ENCODE measurements around the gene METTL9.

METTL9 gene

GRCh38 chr16:21653571-21653970, 54.2 kb downstream of the METTL9 start:
- H3K4me3 ChIP-seq (ENCODE audit: low read length, poor library complexity, severe bottlenecking): no peak overlapping the region
- no peaks in the 10 kb centered on the region for H4K20me1 ChIP-seq (ENCODE audit: insufficient read depth, low read length, poor library complexity, severe bottlenecking)
- no peaks in the 10 kb centered on the region for H3F3A ChIP-seq (ENCODE audit: low read depth)
- no peaks in the 10 kb centered on the region for H3K9me2 ChIP-seq (replicated peaks; ENCODE audit: low read depth, low read length)
- H3K4me2 ChIP-seq (ENCODE audit: low read depth, low read length, poor library complexity, severe bottlenecking): no peak overlapping the region
- peaks cover 17% of the 10 kb centered on the region for H3K4me1 ChIP-seq (ENCODE audit: insufficient read depth, low read length, poor library complexity, severe bottlenecking)
- peaks cover 35% of the 10 kb centered on the region for H3K36me3 ChIP-seq (ENCODE audit: insufficient read depth, low read length)
- H3K9ac ChIP-seq (ENCODE audit: low read depth, low read length, poor library complexity, severe bottlenecking): no peak overlapping the region
- H2AFZ ChIP-seq (ENCODE audit: low read length): no peak overlapping the region
- no peaks in the 10 kb centered on the region for H3K9me3 ChIP-seq (ENCODE audit: insufficient read depth, low read depth, low read length)
- H3K79me2 ChIP-seq (ENCODE audit: insufficient read depth, low read length): peaks cover 40% of the 10 kb centered on the region
- TF ChIP-seq CTCF (conservative IDR thresholded peaks at IDR 0.05; ENCODE audit: low read length) (no peak), EZH2phosphoT487 (IDR thresholded peaks at IDR 0.05; ENCODE audit: borderline replicate concordance) (no peak)
- H3K27me3 ChIP-seq (ENCODE audit: insufficient read depth, low read length, poor library complexity, severe bottlenecking): no peaks in the 10 kb centered on the region

GRCh38 chr16:21654466-21654865, 55.1 kb downstream of the METTL9 start:
- no peaks in the 10 kb centered on the region for H3K9me3 ChIP-seq (ENCODE audit: insufficient read depth, low read depth, low read length)
- no peak overlapping the region for H3K4me2 ChIP-seq (ENCODE audit: low read depth, low read length, poor library complexity, severe bottlenecking)
- H2AFZ ChIP-seq (ENCODE audit: low read length): no peak overlapping the region
- no peaks in the 10 kb centered on the region for H3K9me2 ChIP-seq (replicated peaks; ENCODE audit: low read depth, low read length)
- H3K4me1 ChIP-seq (ENCODE audit: insufficient read depth, low read length, poor library complexity, severe bottlenecking): peaks cover 8% of the 10 kb centered on the region
- H3K4me3 ChIP-seq (ENCODE audit: low read length, poor library complexity, severe bottlenecking): no peak overlapping the region
- no peak overlapping the region for H3K9ac ChIP-seq (ENCODE audit: low read depth, low read length, poor library complexity, severe bottlenecking)
- no peaks in the 10 kb centered on the region for H4K20me1 ChIP-seq (ENCODE audit: insufficient read depth, low read length, poor library complexity, severe bottlenecking)
- TF ChIP-seq CTCF (conservative IDR thresholded peaks at IDR 0.05; ENCODE audit: low read length) (no peak), EZH2phosphoT487 (IDR thresholded peaks at IDR 0.05; ENCODE audit: borderline replicate concordance) (no peak)
- H3K27me3 ChIP-seq (ENCODE audit: insufficient read depth, low read length, poor library complexity, severe bottlenecking): no peaks in the 10 kb centered on the region
- H3K36me3 ChIP-seq (ENCODE audit: insufficient read depth, low read length): peaks cover 32% of the 10 kb centered on the region
- no peaks in the 10 kb centered on the region for H3F3A ChIP-seq (ENCODE audit: low read depth)
- peaks cover 31% of the 10 kb centered on the region; the same call in 1 of the 2 replicates for H3K79me2 ChIP-seq (ENCODE audit: insufficient read depth, low read length)

- Histone ChIP-seq H2AFZ (ENCODE audit: low read length) (no peak overlapping the region), H3K9me3 (ENCODE audit: insufficient read depth, low read depth, low read length) (no peaks in the 10 kb centered on the region), H3K4me1 (ENCODE audit: insufficient read depth, low read length, poor library complexity, severe bottlenecking) (peaks cover 4% of the 10 kb centered on the region), H3K27me3 (ENCODE audit: insufficient read depth, low read length, poor library complexity, severe bottlenecking) (no peaks in the 10 kb centered on the region), H3K4me3 (ENCODE audit: low read length, poor library complexity, severe bottlenecking) (no peak overlapping the region), H3K36me3 (ENCODE audit: insufficient read depth, low read length) (peaks cover 32% of the 10 kb centered on the region), H3K4me2 (ENCODE audit: low read depth, low read length, poor library complexity, severe bottlenecking) (no peak overlapping the region), H3K9me2 (replicated peaks; ENCODE audit: low read depth, low read length) (no peaks in the 10 kb centered on the region), H3F3A (ENCODE audit: low read depth) (no peaks in the 10 kb centered on the region), H3K79me2 (ENCODE audit: insufficient read depth, low read length) (peaks cover 28% of the 10 kb centered on the region; the same call in 1 of the 2 replicates), H3K9ac (ENCODE audit: low read depth, low read length, poor library complexity, severe bottlenecking) (no peak overlapping the region), H4K20me1 (ENCODE audit: insufficient read depth, low read length, poor library complexity, severe bottlenecking) (no peaks in the 10 kb centered on the region)
- TF ChIP-seq CTCF (conservative IDR thresholded peaks at IDR 0.05; ENCODE audit: low read length) (no peak), EZH2phosphoT487 (IDR thresholded peaks at IDR 0.05; ENCODE audit: borderline replicate concordance) (no peak)
Observed at GRCh38 chr16:21654881-21655280, 55.5 kb downstream of the METTL9 start.

All from Loucy (cell line).